Dedifferentiated amniotic fluid mesenchymal stem cell (primary cell): ENCODE results near the gene HNRNPDL.
A peak's percentile ranks its signal among the peaks of the same experiment; 100 is the strongest.
"Not testable (repeated sequence)": the region's sequence is repeated elsewhere in the genome, so short reads cannot be mapped to it uniquely, and the experiment has no call there.

Experiments
- DNase-seq: peaks from one replicate; pipeline ENCODE4 v3.0.0-alpha.2; 2016; ENCODE audit errors: extremely low spot score

HNRNPDL gene

DNA sequence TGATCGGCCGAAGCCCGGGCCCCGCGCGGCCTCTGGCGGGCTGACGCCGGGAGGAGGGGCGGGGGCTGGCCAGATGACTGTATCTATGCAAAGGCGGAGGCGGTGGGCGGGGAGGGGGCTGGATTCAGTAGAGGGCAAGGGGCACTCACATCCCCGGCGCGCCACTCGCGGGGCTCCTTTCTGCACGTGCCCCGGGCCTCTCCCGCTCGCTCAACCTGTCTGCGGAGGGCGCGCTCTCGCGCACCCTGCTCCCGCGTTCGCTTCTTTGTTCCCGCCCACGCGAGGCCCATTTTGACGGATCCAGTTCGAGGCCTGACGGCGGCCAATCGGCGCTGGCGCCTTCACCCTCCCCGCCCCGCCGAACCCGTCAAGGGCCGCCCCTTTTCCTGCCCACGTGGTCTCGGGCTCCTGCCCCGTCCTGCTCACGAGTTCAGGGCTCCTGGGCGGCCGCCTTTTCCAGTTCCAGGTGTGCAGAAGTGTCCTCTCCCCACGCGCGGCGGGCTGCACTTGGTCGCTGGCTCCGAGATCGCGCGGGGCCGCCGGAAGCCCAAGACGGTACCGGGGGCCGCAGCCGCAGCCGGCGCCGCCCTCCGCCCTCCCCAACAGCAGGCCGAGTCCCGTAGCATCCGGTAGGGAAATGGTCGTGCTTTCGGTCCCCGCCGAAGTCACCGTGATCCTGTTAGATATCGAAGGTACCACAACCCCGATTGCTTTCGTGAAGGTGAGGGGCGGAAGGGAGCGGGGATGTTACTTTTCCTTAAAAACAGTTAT is at the start of gene HNRNPDL, which contains the start of gene ENOPH1:
HNRNPDL (minus strand) TSS at position 270 of the 771 bp plus-strand sequence. CDS start 772 bp downstream, outside the sequence.
ENOPH1 (plus strand) TSS at position 398 of the 771 bp plus-strand sequence; CDS start at position 638, 240 bp downstream.
- DNase-seq = peak; percentile 96

- no peak for DNase-seq
These were observed 49.3 kb upstream of the HNRNPDL start for GRCh38 chr4:82479562-82479961.

GRCh38 chr4:82477469-82477868 is 47.2 kb upstream of the HNRNPDL start:
- DNase-seq = not testable (repeated sequence)

DNA sequence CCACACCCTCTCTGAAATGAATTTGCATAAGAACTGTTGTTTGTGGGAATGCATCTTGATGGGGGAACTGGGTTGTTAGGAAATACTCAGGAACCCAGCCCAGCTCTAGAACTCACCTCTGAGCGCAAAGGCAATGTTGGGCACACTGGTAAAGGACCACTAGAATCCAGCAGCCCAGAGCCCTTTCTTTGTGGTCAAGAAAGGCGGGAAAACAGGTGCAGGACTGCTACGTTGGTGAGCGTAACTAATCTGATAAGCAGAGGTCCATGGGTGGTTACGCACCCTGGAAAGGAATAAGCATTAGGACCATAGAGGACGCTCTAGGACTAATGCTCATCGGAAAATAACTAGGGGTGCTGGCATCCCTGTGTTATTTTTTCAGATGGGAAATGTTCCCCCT is 45.7 kb upstream of the HNRNPDL start:
- DNase-seq = not testable (repeated sequence)

- DNase-seq = no peak
These were observed 43.4 kb upstream of the HNRNPDL start for GRCh38 chr4:82473621-82474164.

DNA sequence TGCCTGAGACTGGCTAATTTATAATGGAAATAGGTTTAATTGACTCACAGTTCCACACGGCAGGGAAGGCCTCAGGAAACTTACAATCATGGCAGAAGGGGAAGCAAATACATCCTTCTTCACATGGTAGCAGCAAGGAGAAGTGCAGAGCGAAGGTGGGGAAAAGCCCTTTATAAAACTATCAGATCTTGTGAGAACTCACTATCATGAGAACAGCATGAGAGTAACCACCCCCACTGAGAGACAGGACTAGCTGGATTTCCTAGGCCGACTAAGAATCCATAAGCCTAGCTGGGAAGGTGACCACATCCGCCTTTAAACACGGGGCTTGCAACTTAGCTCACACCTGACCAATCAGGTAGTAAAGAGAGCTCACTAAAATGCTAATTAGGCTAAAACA is 42.8 kb upstream of the HNRNPDL start:
- DNase-seq = not testable (repeated sequence)

DNA sequence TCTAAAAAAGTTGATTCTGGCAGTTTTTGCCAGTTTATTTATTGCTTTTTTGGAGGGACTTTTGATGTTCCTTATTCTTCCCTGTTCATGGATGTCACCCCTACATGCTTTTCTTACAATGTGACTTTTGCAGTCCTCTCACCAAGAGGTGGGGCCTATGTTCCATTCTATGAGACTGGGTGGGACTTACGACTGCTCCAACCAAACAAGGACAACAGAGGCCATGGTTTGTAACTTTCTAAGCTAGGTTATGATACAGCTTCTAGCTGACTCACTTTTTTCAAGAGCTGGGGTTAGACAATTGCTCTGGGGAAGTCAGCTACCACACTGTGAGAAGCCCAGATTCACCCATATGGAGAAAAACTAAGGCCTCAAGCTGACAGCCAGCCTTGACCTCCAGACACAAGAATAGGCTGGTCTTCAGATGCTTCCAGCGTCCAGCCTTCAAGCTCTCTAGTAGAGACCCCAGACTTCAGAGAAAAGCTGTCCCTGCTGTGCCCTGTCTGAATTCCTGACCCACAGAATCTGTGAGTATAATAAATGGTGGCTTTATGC is 39.6 kb upstream of the HNRNPDL start:
- DNase-seq = peak; percentile 51

DNA sequence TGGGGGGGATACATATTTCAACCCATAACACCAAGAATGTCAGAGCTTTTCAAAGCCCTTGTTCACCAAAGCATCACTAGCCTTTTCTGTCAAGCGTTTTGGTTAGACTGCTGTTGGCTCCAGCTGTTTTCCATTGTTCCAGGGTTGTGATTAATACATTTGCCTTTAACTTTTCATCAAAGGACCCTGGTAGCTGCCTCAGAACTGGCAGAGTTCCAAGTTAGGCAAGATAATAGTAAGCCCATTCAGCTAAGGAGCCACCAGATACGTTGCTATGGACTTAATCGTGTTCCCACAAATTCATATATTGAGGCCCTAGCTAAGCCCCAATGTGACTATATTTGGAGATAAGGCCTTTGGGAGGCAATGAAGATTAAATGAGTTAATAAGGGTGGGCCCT is 37.2 kb upstream of the HNRNPDL start:
- no peak for DNase-seq

GRCh38 chr4:82463221-82463620 is 33.0 kb upstream of the HNRNPDL start:
- DNase-seq = no peak

DNA sequence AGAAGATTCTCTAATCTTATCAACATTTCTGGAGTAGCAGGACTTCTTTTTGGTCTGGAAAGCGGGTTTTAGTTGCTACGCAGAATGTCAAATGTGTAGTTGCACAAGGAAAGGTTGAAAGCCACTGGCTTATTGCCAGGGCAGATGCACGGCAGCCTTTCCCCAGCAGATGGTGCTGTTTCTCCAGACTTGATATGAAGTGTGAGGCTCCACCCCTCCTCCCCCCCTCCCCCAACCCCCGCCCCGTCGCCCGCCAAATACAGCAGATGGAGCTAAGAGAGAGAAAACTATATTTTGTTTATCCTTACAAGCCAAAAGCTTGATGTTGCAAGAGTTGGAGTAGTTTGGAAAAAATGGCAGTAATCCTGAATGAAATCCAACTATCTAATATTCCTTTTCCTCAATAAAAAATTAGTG is 32.2 kb upstream of the HNRNPDL start:
- DNase-seq = peak; percentile 82

- DNase-seq = no peak
These were observed 31.4 kb upstream of the HNRNPDL start for GRCh38 chr4:82461710-82462109.

DNA sequence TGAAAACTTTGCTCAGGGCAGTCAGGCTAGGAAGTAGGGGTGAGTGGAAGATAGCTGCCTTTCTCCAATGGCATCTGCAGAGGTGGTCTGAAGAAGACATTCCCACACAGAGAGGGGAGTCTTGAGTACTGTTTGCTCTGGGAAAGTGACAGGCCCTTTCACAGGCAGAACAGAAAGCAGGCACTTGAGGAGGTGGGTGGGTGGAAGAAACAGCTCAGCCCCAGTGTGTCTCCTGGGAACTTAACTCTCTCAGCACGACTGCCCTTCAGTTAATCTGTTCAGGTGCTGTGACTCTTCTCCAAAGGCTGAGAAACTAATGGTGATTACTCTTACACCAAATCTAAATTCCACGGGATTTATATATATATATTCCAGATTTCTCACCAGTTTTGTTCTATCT is 28.5 kb upstream of the HNRNPDL start:
- no peak for DNase-seq

DNA sequence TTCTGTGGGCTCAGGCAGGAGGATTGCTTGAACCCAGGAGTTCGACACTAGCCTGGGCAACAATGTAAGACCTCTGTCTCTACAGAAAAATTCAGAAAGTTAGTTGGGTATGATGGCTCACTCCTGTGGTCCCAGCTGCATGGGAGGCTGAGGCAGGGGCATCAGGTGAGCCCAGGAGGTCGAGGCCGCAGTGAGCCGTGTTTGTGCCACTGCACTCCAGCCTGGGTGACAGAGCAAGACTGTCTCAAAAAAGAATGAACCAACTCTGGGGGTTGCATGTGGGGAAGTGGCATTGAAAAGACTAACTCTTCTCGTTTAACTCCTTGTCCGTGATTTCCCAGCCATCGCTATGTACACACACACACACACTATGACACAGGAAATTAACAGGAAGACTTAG is 27.0 kb upstream of the HNRNPDL start:
- DNase-seq = no peak

DNA sequence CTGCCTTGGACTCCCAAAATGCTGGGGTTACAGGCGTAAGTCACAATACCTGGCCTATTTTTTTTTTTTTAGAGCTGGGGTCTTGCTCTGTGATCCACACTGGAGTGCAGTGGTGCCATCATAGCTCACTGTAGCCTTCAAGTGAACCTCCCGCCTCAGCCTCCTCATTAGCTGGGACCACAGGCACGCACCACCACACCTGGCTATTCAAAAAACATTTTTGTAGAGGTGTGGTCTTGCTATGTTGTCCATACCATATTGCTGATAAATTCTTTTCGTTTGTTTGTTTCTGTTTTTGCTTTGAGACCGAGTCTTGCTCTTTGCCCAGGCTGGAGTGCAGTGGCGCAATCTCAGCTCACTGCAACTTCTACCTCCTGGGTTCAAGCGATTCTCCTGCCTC is 21.8 kb upstream of the HNRNPDL start:
- DNase-seq = no peak

- DNase-seq = no peak
These were observed 20.9 kb upstream of the HNRNPDL start for GRCh38 chr4:82450966-82451755.

DNA sequence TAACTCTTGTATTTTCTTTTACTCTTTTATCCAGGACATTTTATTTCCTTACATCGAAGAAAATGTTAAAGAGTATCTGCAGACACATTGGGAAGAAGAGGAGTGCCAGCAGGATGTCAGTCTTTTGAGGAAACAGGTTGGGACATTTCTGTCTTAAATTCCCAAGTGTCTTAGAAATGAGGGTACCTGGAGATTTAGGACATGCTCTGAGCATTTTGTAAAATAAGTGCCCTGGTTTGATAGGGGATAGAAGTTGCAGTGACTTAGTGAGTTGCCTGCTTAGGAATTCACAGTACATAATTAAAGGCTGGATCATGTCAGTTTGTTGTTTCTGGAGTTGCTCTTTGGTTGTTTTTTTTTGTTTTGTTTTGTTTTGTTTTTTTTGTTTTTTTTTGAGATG is 17.6 kb upstream of the HNRNPDL start:
- no peak for DNase-seq

GRCh38 chr4:82439088-82439487 is 8.8 kb upstream of the HNRNPDL start:
- DNase-seq = no peak

DNA sequence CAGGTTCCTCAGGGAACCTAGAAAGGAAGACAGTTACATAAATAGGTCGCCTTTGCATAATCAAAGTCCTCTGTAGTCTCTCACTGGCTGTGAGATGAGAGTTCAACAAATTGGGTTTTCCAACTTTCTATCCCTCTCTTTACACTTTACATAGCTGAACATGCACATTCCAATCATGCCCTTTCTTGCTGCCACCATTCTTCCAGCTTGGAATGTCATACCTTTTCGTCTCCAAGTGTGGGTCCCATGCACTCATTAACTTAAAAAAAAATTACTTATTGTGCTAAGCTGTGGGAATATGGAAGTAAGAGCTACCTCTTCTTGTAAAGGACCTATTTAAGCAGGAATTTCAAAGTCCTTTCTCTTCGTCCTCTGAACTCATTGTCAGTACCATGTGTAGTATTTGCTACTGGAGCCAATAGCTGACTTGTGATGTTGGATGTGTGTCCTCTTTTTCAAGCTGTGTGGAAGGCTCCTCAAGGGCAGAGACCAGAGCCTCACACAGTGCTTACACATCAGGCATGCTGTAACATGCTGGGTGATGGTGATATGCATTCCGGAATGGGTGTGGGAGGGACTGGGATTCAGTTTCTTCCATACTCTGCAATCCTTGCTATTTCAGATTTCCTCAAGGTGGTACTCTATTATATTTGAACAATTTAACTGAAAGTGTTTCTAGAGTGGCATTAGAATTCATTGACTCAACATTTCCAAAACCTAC is 7.2 kb upstream of the HNRNPDL start:
- peak; percentile 26 for DNase-seq

- no peak for DNase-seq
These were observed 6.5 kb upstream of the HNRNPDL start for GRCh38 chr4:82436780-82437179.

- DNase-seq = no peak
These were observed 5.9 kb upstream of the HNRNPDL start for GRCh38 chr4:82436130-82436529.

GRCh38 chr4:82434949-82435348 is 4.7 kb upstream of the HNRNPDL start:
- no peak for DNase-seq

- no peak for DNase-seq
These were observed 3.5 kb upstream of the HNRNPDL start for GRCh38 chr4:82433791-82434190.
